ENCODE results near the gene GMDS.

- no peak for TF ChIP-seq CTCF (conservative IDR thresholded peaks at IDR 0.05; ENCODE audit: low read depth in 2 of 2)
- no peak for TF ChIP-seq REST (IDR thresholded peaks at IDR 0.05; ENCODE audit: unreplicated experiment)
- no peak for TF ChIP-seq POLR2AphosphoS5 (IDR thresholded peaks at IDR 0.05; ENCODE audit: low read depth)
- TF ChIP-seq EZH2 (IDR thresholded peaks at IDR 0.05; ENCODE audit: low read depth, unreplicated experiment), result no peak
- no peak for TF ChIP-seq NANOG (IDR thresholded peaks at IDR 0.05; ENCODE audit: borderline replicate concordance)
- no peak for TF ChIP-seq EZH2phosphoT487 (IDR thresholded peaks at IDR 0.05; ENCODE audit: unreplicated experiment)
- TF ChIP-seq STAT1 (IDR thresholded peaks at IDR 0.05; ENCODE audit: unreplicated experiment), result no peak
- TF ChIP-seq CREB1 (CRISPR knock-in tag; IDR thresholded peaks at IDR 0.05; ENCODE audit: low read depth), result no peak
- no peak for TF ChIP-seq ZNF114 (CRISPR knock-in tag; IDR thresholded peaks at IDR 0.05)
- no peak for TF ChIP-seq ZNF331 (CRISPR knock-in tag; IDR thresholded peaks at IDR 0.05; ENCODE audit: low read depth)
- TF ChIP-seq JUNB (IDR thresholded peaks at IDR 0.05; ENCODE audit: unreplicated experiment), result no peak
Observed at GRCh38 chr6:1963596-1963995, 281.8 kb downstream of the GMDS start.
